Heart right ventricle (tissue), 16 donors: ENCODE results near the gene TDRD10. TPM values are rescaled to one million over a fixed set of nuclear protein-coding genes. Genes with fewer than 3 reads are reported as not detected.

ENCODE experiments used
- ATAC-seq, 8 donors: fragments of 200-7000 bp; cut with Tn5 transposase; one replicate each; pipeline ENCODE4 v1.9.1; 2020; ENCODE audit warnings: mild to moderate bottlenecking in 8 of 8, moderate library complexity in 8 of 8, moderate number of reproducible peaks in 1 of 8
- DNase-seq, 2 donors: peaks; one replicate each; pipeline ENCODE4 v3.0.0-alpha.2; 2020
- H3K27ac ChIP-seq, 10 donors: fragments of 200-600 bp; sonication (generic) in 2 of 10; one replicate each; pipeline versions ENCODE4 v1.5.0 to v1.8.0; 2020 to 2022; ENCODE audit warnings: mild to moderate bottlenecking in 3 of 10
- H3K27me3 ChIP-seq, 7 donors: fragments of 200-600 bp; one replicate each; pipeline ENCODE4 v1.8.0; 2021 to 2022; ENCODE audit warnings: mild to moderate bottlenecking in 2 of 7
- H3K36me3 ChIP-seq, 9 donors: fragments of 200-600 bp; sonication (generic) in 1 of 9; one replicate each; pipeline versions ENCODE4 v1.5.0 to v1.8.0; 2020 to 2022; ENCODE audit warnings: mild to moderate bottlenecking in 2 of 9
- H3K4me1 ChIP-seq, 9 donors: fragments of 200-600 bp; sonication (generic) in 1 of 9; one replicate each; pipeline versions ENCODE4 v1.5.0 to v1.8.0; 2020 to 2022; ENCODE audit warnings: mild to moderate bottlenecking in 4 of 9
- H3K4me3 ChIP-seq, 10 donors: fragments of 200-600 bp; sonication (generic) in 2 of 10; one replicate each; pipeline versions ENCODE4 v1.5.0 to v1.8.0; 2020 to 2022; ENCODE audit warnings: mild to moderate bottlenecking in 7 of 10, moderate library complexity in 2 of 10
- H3K9me3 ChIP-seq, 11 donors: fragments of 200-600 bp in 10 of 11; sonication (generic) in 2 of 11; one replicate each; pipeline versions ENCODE4 v1.5.0 to v1.8.0; 2013 to 2022; ENCODE audit warnings: mild to moderate bottlenecking in 2 of 11, control low read depth in 1 of 11, moderate library complexity in 1 of 11
- WGBS, 2 donors: extraction: QIAGEN DNeasy Blood & Tissue Kit; methylation state at CpG; one replicate each; pipeline ENCODE4 v1.1.7; 2013; ENCODE audit warnings: inconsistent platforms in 1 of 2; 5-methylcytosine and 5-hydroxymethylcytosine counted together
- intact Hi-C, 10 donors: fragments of 100-400 bp; cut with DNase I; formaldehyde crosslinking; loops; one replicate each; pipeline versions ENCODE4 v1.11.1 to v1.14.2; 2022
- polyA plus RNA-seq, 2 donors: library from polyadenylated mRNA; stranded (reverse); fragments of 200-250 nt; gene quantifications; one replicate each; pipeline ENCODE4 v1.2.3, GENCODE V29; 2013
- total RNA-seq, 10 donors: library from RNA; stranded (reverse); fragmentation: NEBNext Ultra II Directional in 3 of 10; extraction: Animal tissue kit (Norgen Biotek cat#: 25700) in 3 of 10; gene quantifications; one replicate each; pipeline versions ENCODE4 v1.2.1 to v1.2.4, GENCODE V29; 2021 to 2023
- TF ChIP-seq, protein P1 (sequence below), 9 donors: fragments of 200-600 bp; sonication (generic) in 2 of 9; IDR thresholded peaks; one replicate each; pipeline versions ENCODE4 v1.5.0 to v1.8.0; 2021 to 2022; ENCODE audit warnings: antibody characterized with exemption in 9 of 9, mild to moderate bottlenecking in 5 of 9, moderate library complexity in 1 of 9
- donor health status: Arrhythmogenic right ventricular cardiomyopathy.
- donor health status: ischemic (EF 13 %, LVEDD 7.1; RV severe dilation, severe dysfunction).
- donor health status: healthy with polysubstance abuse.
- donor health status: DM: no; HTN: yes; CAD: no.
- donor health status: DM: no; HTN: no; CAD: no.
- donor health status: ischemic (EF 25% LVEDD 6.9; RV normal size, moderate dysfunction).
- donor health status: ischemic (EF 25% LVEDD 5.7; RV mildly dilated, moderate dysfunction).
- donor health status: healthy.
- donor health status: DM: yes; HTN: yes; CAD: no.
- donor health status: Ischemic cardiomyopathy.
- donor health status: ischemic (EF 35%, LVEDD 5.7; RV mildly dilated, moderate dysfunction).
- donor health status: nonischemic (EF 11% LVEDD 7.7; RV severe dilation, severe dysfunction).
- donor health status: DM: yes; HTN: yes; CAD: no.
- donor health status: PGD.
- donor health status: ischemic (EF 29% LVEDD 5.4; RV normal size, mild dysfunction).
- donor health status: nonischemic (EF 23%, LVEDD 6.1; RV moderate dilation, normal function).

TDRD10 gene
- total and polyA plus RNA-seq, 12 donors = 1.1 to 13.3 (median 2.0) TPM

DNA sequence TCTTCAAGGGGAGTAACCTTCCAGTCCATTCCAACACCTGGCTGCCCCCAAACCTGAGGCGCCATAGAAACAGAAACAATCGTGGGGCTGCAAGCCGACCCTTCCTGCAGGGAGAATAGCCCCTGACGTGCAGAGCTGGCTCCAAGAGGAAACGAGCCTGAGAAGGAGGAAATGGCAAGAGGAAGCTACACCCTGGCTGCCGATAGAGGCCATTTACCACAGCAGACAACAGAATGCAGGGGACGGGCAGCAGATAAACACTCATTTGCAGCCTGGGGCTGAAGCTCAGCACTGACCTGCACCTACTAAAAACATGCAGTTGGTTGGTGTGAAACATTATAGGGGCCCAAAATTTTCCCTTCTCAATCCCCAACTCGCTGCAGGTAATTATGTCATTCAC, 8.7 kb upstream of the TDRD10 start:
- intact Hi-C loops = loop anchor here in 1 of 10 donors (1.0 kb wide), 1 partner anchor 8 kb away; no protein-coding TSS in a partner anchor
- peaks cover 0 to 7% (median 0%) of the 10 kb centered on the region in 7 donors for H3K27me3 ChIP-seq
- H3K4me1 ChIP-seq = peaks cover 9 to 97% (median 90%) of the 10 kb centered on the region in 9 donors
- TF ChIP-seq, protein P1, sequence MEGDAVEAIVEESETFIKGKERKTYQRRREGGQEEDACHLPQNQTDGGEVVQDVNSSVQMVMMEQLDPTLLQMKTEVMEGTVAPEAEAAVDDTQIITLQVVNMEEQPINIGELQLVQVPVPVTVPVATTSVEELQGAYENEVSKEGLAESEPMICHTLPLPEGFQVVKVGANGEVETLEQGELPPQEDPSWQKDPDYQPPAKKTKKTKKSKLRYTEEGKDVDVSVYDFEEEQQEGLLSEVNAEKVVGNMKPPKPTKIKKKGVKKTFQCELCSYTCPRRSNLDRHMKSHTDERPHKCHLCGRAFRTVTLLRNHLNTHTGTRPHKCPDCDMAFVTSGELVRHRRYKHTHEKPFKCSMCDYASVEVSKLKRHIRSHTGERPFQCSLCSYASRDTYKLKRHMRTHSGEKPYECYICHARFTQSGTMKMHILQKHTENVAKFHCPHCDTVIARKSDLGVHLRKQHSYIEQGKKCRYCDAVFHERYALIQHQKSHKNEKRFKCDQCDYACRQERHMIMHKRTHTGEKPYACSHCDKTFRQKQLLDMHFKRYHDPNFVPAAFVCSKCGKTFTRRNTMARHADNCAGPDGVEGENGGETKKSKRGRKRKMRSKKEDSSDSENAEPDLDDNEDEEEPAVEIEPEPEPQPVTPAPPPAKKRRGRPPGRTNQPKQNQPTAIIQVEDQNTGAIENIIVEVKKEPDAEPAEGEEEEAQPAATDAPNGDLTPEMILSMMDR (IDR thresholded peaks at IDR 0.05) = peak in 1 of 9 donors; percentile 33
- WGBS, 2 donors = 38 to 42% methylated on average over 8 of the region's 8 CpGs
- peak overlapping the region in 3 of 10 donors; percentile 12 to 32 (median 14) for H3K4me3 ChIP-seq
- H3K27ac ChIP-seq = peak overlapping the region; percentile 51 to 95 (median 78)
- peaks cover 0 to 48% (median 2%) of the 10 kb centered on the region in 9 donors for H3K36me3 ChIP-seq
- peak; percentile 80 to 93 (median 88) for ATAC-seq
- no peaks in the 10 kb centered on the region for H3K9me3 ChIP-seq
- peak; percentile 41 to 82 for DNase-seq

DNA sequence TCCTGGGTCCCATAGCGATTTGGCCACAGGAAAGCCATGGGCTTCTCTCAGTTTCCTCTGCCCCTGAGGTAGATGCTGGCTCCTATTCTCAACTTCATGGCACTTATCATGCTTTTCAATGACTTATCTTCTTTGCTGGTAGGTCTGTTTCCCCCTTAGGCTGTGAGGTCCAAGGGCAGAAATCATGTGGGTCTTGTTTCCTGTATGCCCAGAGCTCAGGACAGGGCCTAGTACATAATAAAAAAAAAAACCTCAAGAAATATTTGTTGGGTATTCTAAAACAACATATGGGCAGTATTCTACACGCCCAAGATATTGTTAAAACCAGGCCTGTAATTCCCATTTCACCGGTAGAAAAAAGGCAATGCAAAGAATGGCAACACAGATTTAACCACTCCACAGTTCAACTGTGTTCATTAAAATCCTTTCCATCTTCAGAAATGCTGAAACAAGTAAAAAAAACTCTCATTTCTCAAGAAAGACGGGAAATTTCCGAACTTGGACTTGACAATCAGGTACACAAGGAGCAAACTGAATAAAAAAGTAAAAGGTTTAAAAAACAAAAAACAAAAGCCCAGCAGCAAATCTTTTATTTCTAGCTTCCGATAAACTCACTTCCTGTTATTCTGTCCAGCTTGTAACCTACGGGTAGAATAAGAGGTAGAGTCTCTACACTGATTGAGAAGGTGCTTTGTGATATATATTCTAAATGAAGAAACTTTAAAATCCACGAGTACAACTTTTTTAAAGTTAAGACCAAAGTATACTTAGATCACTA, 6.3 kb upstream of the TDRD10 start:
- ATAC-seq = no peak
- no peaks in the 10 kb centered on the region for H3K9me3 ChIP-seq
- DNase-seq = no peak
- WGBS, 2 donors = 62 to 70% methylated on average over 8 of the region's 8 CpGs
- peak overlapping the region in 9 of 10 donors; percentile 60 to 95 (median 79) for H3K27ac ChIP-seq
- intact Hi-C loops = no loop called here
- H3K4me3 ChIP-seq = peak overlapping the region in 3 of 10 donors; percentile 1 to 22 (median 13)
- H3K27me3 ChIP-seq = peaks cover 0 to 23% (median 9%) of the 10 kb centered on the region in 7 donors
- TF ChIP-seq, protein P1 (IDR thresholded peaks at IDR 0.05) = no peak
- peaks cover 12 to 88% (median 66%) of the 10 kb centered on the region in 9 donors for H3K4me1 ChIP-seq
- peaks cover 0 to 48% (median 0%) of the 10 kb centered on the region in 9 donors for H3K36me3 ChIP-seq

DNA sequence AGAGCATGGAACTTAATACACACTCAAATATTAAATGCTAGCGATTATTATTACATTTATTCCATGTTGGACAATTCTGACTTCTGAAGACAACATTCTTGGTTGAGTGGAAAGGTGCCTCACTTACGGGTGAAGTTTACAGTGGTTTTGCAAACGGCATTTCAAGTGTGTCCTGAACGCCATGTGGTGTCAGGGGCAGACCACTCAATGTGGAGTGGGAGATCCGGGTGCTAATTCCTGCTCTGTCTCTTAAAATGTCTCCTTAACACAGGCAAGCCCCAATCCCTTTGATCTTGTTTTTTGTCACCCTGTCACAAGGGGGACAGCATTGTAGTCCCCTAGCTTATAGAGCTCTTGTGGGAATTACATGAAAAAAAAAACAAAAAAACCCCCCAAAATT, 5.6 kb upstream of the TDRD10 start:
- Histone ChIP-seq H3K4me3 (peak overlapping the region in 3 of 10 donors; percentile 10 to 22 (median 13)), H3K4me1 (peaks cover 6 to 81% (median 59%) of the 10 kb centered on the region in 9 donors), H3K27ac (peak overlapping the region in 9 of 10 donors; percentile 60 to 95 (median 79)), H3K36me3 (peaks cover 0 to 46% (median 0%) of the 10 kb centered on the region in 9 donors), H3K9me3 (no peaks in the 10 kb centered on the region), H3K27me3 (peaks cover 0 to 25% (median 15%) of the 10 kb centered on the region in 7 donors)
- TF ChIP-seq, protein P1 (IDR thresholded peaks at IDR 0.05) = no peak
- DNase-seq (no peak), ATAC-seq (no peak)
- WGBS, 2 donors = 58 to 68% methylated on average over 5 of the region's 5 CpGs
- intact Hi-C loops = no loop called here

- intact Hi-C loops = no loop called here
- peak; percentile 44 to 81 (median 65) for ATAC-seq
- TF ChIP-seq, protein P1 (IDR thresholded peaks at IDR 0.05) = no peak
- Histone ChIP-seq H3K36me3 (peaks cover 0 to 38% (median 0%) of the 10 kb centered on the region in 9 donors), H3K4me1 (peaks cover 6 to 72% (median 50%) of the 10 kb centered on the region in 9 donors), H3K4me3 (peak overlapping the region in 4 of 10 donors; percentile 10 to 22 (median 14)), H3K27ac (peak overlapping the region in 9 of 10 donors; percentile 69 to 95 (median 79)), H3K27me3 (peaks cover 0 to 33% (median 18%) of the 10 kb centered on the region in 7 donors), H3K9me3 (no peaks in the 10 kb centered on the region)
- 31 to 44% methylated on average over 5 of the region's 5 CpGs for WGBS, 2 donors
- peak; percentile 48 to 66 for DNase-seq
Measured at GRCh38 chr1:154497026-154497806, 4.8 kb upstream of the TDRD10 start.
